Activated T-helper 17 cell treated with anti-CD3 and anti-CD28 coated beads, Interleukin-2, amount 50 U/mL, for 72 hours (primary cell): ENCODE measurements around the gene HOXB9. TPM values are rescaled to one million over a fixed set of nuclear protein-coding genes. Genes with fewer than 3 reads are reported as not detected.

Experiments
- ATAC-seq: fragments of 150-1000 bp; cut with Tn5 transposase; replicated peaks from 2 replicates; pipeline ENCODE4 v1.10.0; 2021; ENCODE audit warnings: mild to moderate bottlenecking, moderate library complexity
- H3K27ac Mint-ChIP-seq: one replicate; pipeline ENCODE4 v1.8.0; 2022; ENCODE audit warnings: mixed read lengths
- H3K27me3 Mint-ChIP-seq: one replicate; pipeline ENCODE4 v1.8.0; 2022; ENCODE audit warnings: mixed read lengths
- H3K36me3 Mint-ChIP-seq: one replicate; pipeline ENCODE4 v1.8.0; 2022; ENCODE audit warnings: low read depth, mild to moderate bottlenecking, mixed read lengths
- H3K4me1 Mint-ChIP-seq: one replicate; pipeline ENCODE4 v1.8.0; 2022; ENCODE audit warnings: mixed read lengths
- H3K4me3 Mint-ChIP-seq: one replicate; pipeline ENCODE4 v1.8.0; 2022; ENCODE audit warnings: mild to moderate bottlenecking, mixed read lengths
- H3K9me3 Mint-ChIP-seq: one replicate; pipeline ENCODE4 v1.8.0; 2022; ENCODE audit warnings: mixed read lengths
- total RNA-seq, 2 donors: library from RNA; stranded (reverse); gene quantifications; one replicate each; pipeline ENCODE4 v1.2.3, GENCODE V29; 2022

The HOXB9 gene
- total RNA-seq: under 1 TPM; 0.40 to 0.58 TPM

DNA sequence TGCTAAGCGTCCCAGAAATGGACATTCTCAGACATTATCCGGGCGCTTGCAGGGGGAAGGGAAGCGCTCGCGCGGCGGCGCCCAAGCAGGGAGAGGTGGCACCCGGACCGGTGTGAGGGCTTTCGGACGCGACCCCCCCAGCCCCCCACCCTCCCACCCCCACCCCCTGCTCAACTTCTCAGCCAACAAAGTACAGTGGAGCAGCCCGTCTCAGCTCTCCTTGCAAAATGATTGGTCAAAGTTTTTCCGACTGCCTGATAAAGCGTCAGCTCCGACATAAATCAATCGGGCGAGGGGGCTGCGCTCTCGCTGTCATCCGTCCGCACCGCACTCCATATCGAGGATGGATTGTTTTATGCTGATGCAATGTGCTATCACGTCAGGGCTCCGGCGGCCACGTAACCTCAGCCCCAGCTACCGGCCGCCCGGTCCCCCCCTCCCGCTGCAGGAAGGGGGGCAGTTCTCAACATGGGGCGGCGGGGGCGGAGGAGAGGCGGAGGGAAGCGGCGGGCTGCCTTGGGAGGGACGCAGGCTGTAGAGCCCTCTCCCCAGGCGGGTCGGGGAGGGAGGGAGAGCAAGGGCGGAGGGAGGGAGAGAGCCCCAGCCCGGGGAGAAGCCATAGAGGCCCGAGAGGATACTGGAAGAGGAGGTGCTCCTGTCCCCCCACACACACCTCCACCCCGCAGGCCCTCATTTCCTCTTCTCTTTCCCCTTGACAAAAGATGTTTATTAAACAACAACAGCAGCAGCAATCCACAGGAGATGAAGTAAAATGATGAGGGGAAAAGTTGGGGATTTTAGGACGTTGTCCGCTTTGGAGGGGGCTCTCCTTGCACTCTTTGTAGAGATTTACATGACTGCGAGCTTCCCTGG is at the start of gene HOXB9:
Gene HOXB9, minus strand, starts transcription at position 114 of the 873 bp plus-strand sequence. Its CDS starts 89 bp downstream, at position 25.
- Mint-ChIP-seq H3K27me3 (peaks cover 80% of the 10 kb centered on the region), H3K9me3 (no peaks in the 10 kb centered on the region), H3K4me1 (peaks cover 9% of the 10 kb centered on the region), H3K27ac (peak within 1 kb of the TSS; percentile 28), H3K4me3 (peak within 1 kb of the TSS; percentile 79), H3K36me3 (no peaks in the 10 kb centered on the region)
- peak; percentile 66 for ATAC-seq

DNA sequence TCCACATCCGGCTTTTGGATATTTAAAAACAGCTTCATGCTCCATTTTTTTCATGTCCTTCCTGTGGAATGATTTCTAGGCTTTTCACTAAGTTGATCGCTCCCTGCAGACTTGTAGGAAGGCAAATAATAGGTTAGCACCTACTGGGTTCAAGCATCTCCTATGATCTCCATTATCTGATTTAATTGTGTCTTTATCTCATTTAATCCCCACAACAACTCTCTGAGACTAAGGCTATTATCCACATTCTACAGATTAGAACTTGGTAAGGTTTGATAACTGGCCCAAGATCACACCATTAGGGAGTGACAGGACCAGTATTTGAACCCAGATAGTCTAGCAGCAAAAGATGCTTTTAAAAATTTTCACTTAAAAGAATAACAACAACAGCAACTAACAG is 46.2 kb upstream of the HOXB9 start:
- Mint-ChIP-seq H3K27ac (no peak overlapping the region), H3K4me3 (no peak overlapping the region), H3K9me3 (no peaks in the 10 kb centered on the region), H3K4me1 (no peaks in the 10 kb centered on the region), H3K27me3 (peaks cover 23% of the 10 kb centered on the region), H3K36me3 (no peaks in the 10 kb centered on the region)
- no peak for ATAC-seq

DNA sequence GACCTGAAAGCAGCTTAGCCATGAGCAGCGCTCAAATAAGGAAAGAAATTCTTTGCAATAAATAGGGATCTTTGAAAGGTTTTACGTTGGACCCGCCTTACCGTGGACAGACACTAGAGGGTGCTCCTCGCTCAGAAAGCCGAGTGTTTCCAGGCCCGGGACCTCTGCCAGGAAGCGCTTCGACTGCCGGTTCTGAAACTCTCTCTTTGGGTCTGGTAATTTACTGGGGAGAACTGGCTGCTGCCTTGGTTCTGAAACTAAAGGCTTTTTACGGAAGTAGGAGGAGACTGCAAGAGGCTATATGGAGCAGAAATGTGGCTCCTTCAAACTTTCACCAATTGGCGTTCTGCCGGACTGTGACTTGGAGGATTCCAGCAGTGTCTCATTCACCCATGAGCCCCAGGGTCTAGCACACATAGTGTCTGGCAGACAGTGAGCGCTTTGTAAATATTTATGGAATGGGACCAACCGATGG is 45.6 kb upstream of the HOXB9 start:
- Mint-ChIP-seq H3K4me3 (peak overlapping the region; percentile 22), H3K9me3 (no peaks in the 10 kb centered on the region), H3K27ac (no peak overlapping the region), H3K36me3 (no peaks in the 10 kb centered on the region), H3K27me3 (peaks cover 22% of the 10 kb centered on the region), H3K4me1 (no peaks in the 10 kb centered on the region)
- ATAC-seq: peak; percentile 64

DNA sequence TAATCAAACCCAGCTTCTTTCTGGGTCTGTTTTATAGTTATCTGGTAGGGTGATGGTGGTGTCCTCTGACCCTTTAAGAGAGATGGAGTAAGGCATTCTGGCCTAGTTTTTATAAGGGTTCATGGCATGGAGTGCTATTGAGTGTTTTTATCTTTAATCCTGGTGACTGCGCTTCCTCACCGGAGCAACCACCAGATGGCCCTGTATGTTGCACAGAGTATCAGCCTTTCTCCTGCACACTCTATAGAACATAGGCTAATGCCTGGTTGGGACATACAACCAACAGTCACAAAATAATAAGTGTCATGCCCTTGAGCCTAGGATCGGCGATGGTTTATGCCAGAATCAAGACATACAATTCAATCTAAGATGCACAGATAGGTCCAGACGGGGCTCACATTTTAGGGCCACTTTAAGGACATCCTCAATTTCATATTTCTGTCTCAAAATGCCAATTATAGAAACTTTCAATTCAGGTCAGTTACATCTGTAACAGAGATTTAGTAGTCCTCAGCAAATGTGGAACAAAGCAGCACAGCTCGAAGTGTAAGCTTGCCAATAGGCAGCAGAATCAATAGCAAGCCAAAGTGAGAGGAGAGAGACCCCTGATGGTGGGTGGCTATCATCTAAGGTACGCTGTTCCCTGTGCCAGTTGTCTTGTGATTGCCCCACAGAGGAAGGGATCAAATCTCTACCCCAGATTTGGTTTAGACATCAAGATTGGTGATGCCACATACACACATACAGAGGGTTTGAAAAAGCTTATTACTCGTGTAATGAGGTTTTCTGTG is 37.2 kb upstream of the HOXB9 start:
- no peak overlapping the region for H3K4me3 Mint-ChIP-seq
- no peak overlapping the region for H3K27ac Mint-ChIP-seq
- peaks cover 19% of the 10 kb centered on the region for H3K27me3 Mint-ChIP-seq
- H3K9me3 Mint-ChIP-seq: no peaks in the 10 kb centered on the region
- ATAC-seq: no peak
- H3K36me3 Mint-ChIP-seq: no peaks in the 10 kb centered on the region
- no peaks in the 10 kb centered on the region for H3K4me1 Mint-ChIP-seq

DNA sequence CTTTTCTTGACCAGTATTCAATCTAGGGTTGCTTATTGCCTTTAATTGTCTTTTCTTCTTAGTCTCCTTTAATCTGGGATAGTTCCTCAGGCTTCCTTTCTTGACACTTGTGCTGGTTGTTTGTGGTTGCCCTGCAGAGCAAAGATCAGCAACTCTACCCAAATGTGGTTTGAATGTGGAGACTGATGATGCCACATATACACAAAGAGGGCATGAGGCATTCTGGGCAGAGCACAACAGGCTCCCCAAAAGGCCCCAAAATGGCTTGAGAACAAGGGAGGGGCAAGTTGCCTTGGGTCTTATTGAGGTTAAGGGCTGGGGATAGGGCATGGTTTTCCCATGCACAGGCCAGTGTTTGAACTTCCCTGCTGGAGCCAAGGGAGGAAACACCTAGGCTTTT is 29.8 kb upstream of the HOXB9 start:
- Mint-ChIP-seq H3K27ac (no peak overlapping the region), H3K4me3 (no peak overlapping the region), H3K27me3 (peaks cover 13% of the 10 kb centered on the region), H3K4me1 (no peaks in the 10 kb centered on the region), H3K9me3 (no peaks in the 10 kb centered on the region), H3K36me3 (no peaks in the 10 kb centered on the region)
- ATAC-seq: no peak

DNA sequence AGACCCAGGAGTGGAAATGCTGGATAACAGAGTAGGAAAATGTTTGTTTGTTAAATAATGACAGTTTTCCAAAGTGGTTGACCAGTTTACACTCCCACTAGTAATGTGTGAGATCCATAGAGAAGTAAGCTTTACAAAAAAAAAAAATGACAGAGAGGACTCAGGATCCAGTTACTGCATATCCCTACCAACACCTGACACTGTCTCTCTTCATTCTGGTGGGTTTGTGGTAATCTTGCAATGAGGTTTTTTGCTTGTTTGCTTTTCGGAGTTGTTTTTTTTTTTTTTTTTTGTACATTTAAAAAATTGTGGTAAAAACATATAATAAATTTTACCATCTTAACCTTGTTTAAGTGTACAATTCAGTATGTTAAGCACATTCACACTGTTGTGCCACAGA is 23.6 kb upstream of the HOXB9 start:
- H3K9me3 Mint-ChIP-seq: no peaks in the 10 kb centered on the region
- peaks cover 6% of the 10 kb centered on the region for H3K4me1 Mint-ChIP-seq
- no peak for ATAC-seq
- peaks cover 46% of the 10 kb centered on the region for H3K27me3 Mint-ChIP-seq
- H3K36me3 Mint-ChIP-seq: no peaks in the 10 kb centered on the region
- no peak overlapping the region for H3K4me3 Mint-ChIP-seq
- H3K27ac Mint-ChIP-seq: no peak overlapping the region

DNA sequence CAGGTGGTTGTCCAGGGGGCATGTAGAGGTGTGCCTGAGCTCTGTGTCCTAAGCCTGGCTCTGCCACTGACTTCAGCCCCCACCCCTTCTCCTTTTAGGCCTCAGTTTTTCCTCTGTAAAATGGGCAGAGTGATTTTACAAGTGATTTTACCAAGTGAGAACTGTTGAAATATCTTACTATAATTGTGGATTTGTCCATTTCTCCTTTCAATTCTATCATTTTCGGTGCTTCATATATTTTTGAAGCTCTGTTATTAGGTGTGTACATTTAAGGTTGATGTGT is 21.7 kb upstream of the HOXB9 start:
- H3K9me3 Mint-ChIP-seq: no peaks in the 10 kb centered on the region
- no peak overlapping the region for H3K27ac Mint-ChIP-seq
- H3K4me3 Mint-ChIP-seq: peak overlapping the region; percentile 72
- peaks cover 59% of the 10 kb centered on the region for H3K27me3 Mint-ChIP-seq
- no peaks in the 10 kb centered on the region for H3K36me3 Mint-ChIP-seq
- peaks cover 6% of the 10 kb centered on the region for H3K4me1 Mint-ChIP-seq
- ATAC-seq: no peak

DNA sequence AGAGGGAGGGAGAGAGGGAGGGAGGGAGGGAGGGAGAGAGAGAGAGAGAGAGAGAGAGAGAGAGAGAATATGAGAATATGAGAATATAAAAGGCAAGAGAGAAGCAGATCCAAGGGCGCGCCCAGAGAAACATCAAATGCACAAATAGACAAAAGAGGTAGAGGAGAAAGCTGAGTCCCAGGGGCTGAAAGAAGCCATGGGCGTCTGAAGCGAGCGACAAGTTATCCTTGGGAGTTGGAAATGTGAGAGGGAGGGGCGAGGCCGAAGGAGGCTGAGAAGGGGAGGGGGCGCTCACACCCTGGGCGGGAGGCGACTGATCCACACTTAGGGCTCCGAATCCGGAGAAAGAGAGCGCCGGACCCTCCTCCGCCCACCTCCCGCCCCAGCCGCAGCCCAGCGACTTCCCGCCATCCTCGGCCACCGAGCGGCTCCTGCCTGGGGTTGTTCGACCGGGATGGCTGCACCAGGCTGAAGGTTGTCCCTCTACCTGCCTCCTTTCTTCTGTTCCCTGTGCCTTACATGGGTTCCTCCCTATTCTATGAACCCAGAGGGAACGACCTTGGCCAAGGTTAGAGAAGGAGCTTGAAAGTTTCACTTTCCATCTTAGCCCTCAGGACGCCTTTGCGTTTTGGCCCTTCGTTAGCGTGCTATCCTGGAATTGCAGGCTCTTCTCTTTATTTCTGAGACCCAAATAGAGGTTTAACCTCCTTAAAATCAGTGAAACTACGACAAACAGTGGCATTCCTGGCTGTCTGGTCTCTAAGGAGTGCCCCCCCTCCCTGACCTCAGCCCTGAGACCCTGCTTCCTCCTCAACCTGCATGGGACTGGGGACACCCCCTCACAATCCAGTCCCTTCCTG is 21.2 kb upstream of the HOXB9 start:
- ATAC-seq: peak; percentile 9
- H3K4me3 Mint-ChIP-seq: peak overlapping the region; percentile 72

DNA sequence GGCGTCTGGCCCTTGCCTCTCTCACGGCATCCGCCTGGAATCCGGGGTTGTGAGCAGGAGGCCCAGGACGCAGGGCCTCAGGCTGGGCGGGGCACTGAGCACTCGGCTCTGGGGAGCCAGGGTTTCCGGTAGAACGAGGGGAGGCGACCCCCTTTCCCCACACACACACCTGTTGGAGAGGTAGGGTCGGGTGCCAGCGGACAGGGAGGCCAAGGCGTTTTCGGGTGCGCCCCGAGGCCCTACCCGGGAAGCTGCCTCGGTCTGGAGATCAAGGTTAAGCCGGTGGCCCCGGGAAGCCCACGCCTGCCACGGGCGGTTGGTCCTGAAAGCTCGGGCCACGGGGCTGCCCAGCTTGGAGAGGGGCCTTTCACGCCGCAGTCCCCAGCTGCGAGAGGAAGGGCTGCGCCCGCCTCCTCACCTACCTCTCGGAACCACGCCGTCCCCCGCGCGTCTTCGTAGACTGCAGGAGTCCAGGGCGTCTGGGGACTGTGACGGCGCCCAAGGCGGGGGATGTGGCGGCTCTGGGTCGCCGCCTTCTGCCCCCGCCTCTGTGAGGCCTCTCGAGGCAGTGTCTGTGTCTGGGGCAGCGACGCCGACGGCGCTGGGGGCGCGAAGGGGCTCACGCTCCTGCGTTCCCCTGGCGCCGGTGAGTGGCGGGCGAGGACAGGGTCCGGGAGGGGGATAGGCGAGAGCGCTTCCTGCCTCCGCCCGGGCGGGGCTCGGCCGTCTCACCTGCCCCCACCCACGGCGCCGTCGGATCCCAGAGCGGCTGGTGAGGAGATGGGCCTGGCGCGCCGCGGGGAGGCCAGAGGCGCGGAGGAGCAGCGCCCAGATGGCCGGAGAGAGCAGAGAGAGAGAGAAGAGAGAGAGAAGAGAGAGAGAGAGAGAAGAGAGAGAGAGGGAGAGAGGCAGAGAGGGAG is 20.3 kb upstream of the HOXB9 start:
- no peaks in the 10 kb centered on the region for H3K36me3 Mint-ChIP-seq
- H3K4me1 Mint-ChIP-seq: peaks cover 11% of the 10 kb centered on the region
- no peak overlapping the region for H3K27ac Mint-ChIP-seq
- H3K4me3 Mint-ChIP-seq: peak overlapping the region; percentile 72
- ATAC-seq: peak; percentile 62
- no peaks in the 10 kb centered on the region for H3K9me3 Mint-ChIP-seq
- peaks cover 65% of the 10 kb centered on the region for H3K27me3 Mint-ChIP-seq

More for the DNA sequence above, 21.2 kb upstream of the HOXB9 start:
- peaks cover 6% of the 10 kb centered on the region for H3K4me1 Mint-ChIP-seq
- no peaks in the 10 kb centered on the region for H3K9me3 Mint-ChIP-seq
- H3K27ac Mint-ChIP-seq: no peak overlapping the region
- H3K36me3 Mint-ChIP-seq: no peaks in the 10 kb centered on the region
- peaks cover 62% of the 10 kb centered on the region for H3K27me3 Mint-ChIP-seq

DNA sequence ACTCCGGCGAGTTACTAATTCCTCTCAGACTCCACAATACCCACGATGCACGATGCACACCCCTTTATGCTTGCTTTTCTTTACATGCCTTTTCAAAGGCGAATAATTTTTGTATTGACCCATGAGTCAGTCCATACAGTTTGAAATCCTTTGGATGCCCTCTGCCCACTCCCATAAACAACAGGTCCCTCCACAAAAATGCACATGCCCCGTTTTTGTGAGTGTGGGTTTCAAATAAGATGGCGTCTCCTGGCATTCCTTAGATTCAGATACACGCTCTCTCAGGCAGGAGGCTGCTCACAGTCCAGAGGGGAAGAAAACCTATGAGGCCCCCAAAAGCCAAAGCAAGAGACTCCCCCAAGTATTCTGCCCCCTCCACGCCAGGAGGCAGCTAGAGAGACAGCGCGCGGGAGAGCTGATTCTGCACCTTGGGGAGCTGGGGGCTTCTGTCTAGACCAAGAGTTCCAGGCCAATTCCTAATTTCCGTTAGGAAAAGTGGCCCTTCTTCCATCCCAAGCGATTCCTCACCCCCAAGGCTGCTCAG is 19.6 kb upstream of the HOXB9 start:
- H3K9me3 Mint-ChIP-seq: no peaks in the 10 kb centered on the region
- peaks cover 13% of the 10 kb centered on the region for H3K4me1 Mint-ChIP-seq
- H3K4me3 Mint-ChIP-seq: peak overlapping the region; percentile 72
- no peak for ATAC-seq
- H3K27ac Mint-ChIP-seq: no peak overlapping the region
- H3K36me3 Mint-ChIP-seq: no peaks in the 10 kb centered on the region
- H3K27me3 Mint-ChIP-seq: peaks cover 72% of the 10 kb centered on the region

DNA sequence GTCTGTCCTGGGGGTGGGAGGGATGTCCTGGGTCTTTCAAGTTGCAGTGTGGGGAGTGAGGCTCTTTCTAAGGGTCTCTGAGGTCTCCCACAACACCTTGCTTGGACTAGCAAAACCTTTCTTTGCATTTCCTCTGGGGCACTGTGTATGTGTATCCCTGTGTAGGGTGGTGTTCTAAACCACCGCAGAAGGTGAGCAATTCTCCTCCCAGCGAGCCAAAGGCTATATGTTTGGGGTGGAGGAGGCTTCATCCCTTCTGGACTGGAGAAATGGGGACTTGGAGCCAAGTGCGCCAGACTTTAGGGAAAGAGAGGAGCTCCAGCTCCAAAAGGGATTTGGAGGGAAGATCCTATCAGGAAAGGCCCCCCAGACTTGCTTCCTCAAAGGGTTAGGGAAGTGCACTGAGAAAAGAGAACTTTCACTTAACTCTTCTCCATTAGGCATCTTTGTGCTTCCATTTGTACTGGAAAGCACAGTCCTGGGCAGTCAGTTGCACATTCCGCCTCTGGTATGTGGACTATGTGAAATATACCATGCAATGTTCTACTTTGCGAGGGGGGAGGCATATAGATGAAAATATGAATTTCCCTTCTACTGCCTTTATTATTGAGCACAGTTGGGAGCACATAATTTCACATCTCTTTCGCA is 18.9 kb upstream of the HOXB9 start:
- H3K27me3 Mint-ChIP-seq: peaks cover 72% of the 10 kb centered on the region
- H3K9me3 Mint-ChIP-seq: no peaks in the 10 kb centered on the region
- no peak overlapping the region for H3K27ac Mint-ChIP-seq
- H3K4me1 Mint-ChIP-seq: peaks cover 13% of the 10 kb centered on the region
- no peak for ATAC-seq
- H3K36me3 Mint-ChIP-seq: no peaks in the 10 kb centered on the region
- no peak overlapping the region for H3K4me3 Mint-ChIP-seq

DNA sequence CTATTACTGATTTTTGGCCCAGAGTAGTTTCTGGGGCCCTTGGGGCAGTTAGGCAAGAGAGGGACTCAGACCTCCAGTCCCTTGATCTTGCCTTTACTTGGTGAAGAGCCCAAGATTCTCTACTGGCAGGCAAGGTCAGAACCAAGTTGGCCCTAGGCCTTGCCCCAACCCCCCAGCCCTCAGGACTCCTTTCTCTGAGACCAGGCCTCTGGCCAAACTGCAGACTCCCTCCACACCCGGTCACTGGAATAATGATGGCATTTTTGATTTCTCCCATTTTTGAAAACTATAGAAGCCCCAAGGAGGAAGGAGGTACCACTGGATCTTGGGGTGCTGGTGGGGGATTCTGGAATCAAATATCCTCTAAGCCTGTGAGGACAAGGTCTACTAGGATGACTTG is 18.0 kb upstream of the HOXB9 start:
- no peak for ATAC-seq
- H3K36me3 Mint-ChIP-seq: no peaks in the 10 kb centered on the region
- H3K27ac Mint-ChIP-seq: no peak overlapping the region
- H3K9me3 Mint-ChIP-seq: no peaks in the 10 kb centered on the region
- peaks cover 73% of the 10 kb centered on the region for H3K27me3 Mint-ChIP-seq
- peaks cover 13% of the 10 kb centered on the region for H3K4me1 Mint-ChIP-seq
- no peak overlapping the region for H3K4me3 Mint-ChIP-seq

DNA sequence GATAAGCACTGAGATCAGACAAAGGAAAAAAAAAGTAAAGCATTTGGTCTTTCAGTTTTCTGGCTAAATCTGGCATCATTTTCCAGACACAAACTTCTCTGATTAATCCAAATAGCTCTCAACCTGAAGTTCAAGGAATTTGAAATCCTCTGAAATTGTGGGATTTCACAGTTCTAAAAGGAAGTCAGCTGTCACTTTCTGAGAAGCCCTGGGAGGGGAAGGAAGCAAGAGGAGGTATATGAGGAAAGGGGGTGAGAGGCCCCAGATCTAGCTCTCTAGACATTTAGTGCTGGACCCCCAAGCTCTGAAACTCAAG is 17.5 kb upstream of the HOXB9 start:
- H3K4me3 Mint-ChIP-seq: no peak overlapping the region
- peaks cover 77% of the 10 kb centered on the region for H3K27me3 Mint-ChIP-seq
- no peak overlapping the region for H3K27ac Mint-ChIP-seq
- no peaks in the 10 kb centered on the region for H3K36me3 Mint-ChIP-seq
- no peaks in the 10 kb centered on the region for H3K9me3 Mint-ChIP-seq
- ATAC-seq: no peak
- peaks cover 13% of the 10 kb centered on the region for H3K4me1 Mint-ChIP-seq
